DND-41 (cell line): ENCODE results near the gene PTGS2.

Source experiments
- ATAC-seq: fragments of 200-7000 bp; cut with Tn5 transposase; 3 replicates; pipeline ENCODE4 v1.9.1; 2021; ENCODE audit warnings: low read depth; ENCODE audit not compliant: insufficient read depth
- DNase-seq: peaks from one replicate; pipeline ENCODE4 v3.0.0-alpha.2; 2020
- H2AFZ ChIP-seq: 2 replicates; pipeline ENCODE4 v1.6.0; 2012; ENCODE audit warnings: low read depth, low read length
- H3K27ac ChIP-seq: 2 replicates; pipeline ENCODE4 v1.5.1; 2012; ENCODE audit warnings: low read length, inconsistent platforms
- H3K27me3 ChIP-seq: fragments of 200-600 bp; sonication (generic); 2 replicates; pipeline ENCODE4 v1.6.0; 2012; ENCODE audit warnings: low read length, mild to moderate bottlenecking, inconsistent platforms; ENCODE audit not compliant: insufficient read depth, poor library complexity
- H3K36me3 ChIP-seq: 2 replicates; pipeline ENCODE4 v1.5.1; 2012; ENCODE audit warnings: low read length, inconsistent platforms; ENCODE audit not compliant: insufficient read depth
- H3K4me1 ChIP-seq: 2 replicates; pipeline ENCODE4 v1.5.1; 2012; ENCODE audit warnings: mild to moderate bottlenecking, low read length; ENCODE audit not compliant: insufficient read depth
- H3K4me2 ChIP-seq: 2 replicates; pipeline ENCODE4 v1.6.0; 2012; ENCODE audit warnings: mild to moderate bottlenecking, moderate library complexity, low read length, inconsistent platforms; ENCODE audit not compliant: insufficient read depth
- H3K4me3 ChIP-seq, 2 experiments: fragments of 200-600 bp in 1 of 2; shearing (Covaris generic) in 1 of 2; 2 replicates each; pipeline ENCODE4 v1.5.1; 2012 to 2016; ENCODE audit warnings: inconsistent platforms in 2 of 2, low read length in 2 of 2, mild to moderate bottlenecking in 2 of 2, low read depth in 1 of 2, moderate library complexity in 1 of 2
- H3K79me2 ChIP-seq: 2 replicates; pipeline ENCODE4 v1.6.0; 2012; ENCODE audit warnings: low read length, inconsistent platforms; ENCODE audit not compliant: insufficient read depth
- H3K9ac ChIP-seq: 2 replicates; pipeline ENCODE4 v1.6.0; 2012; ENCODE audit warnings: low read depth, mild to moderate bottlenecking, inconsistent platforms, low read length, moderate library complexity
- H3K9me3 ChIP-seq: 2 replicates; pipeline ENCODE4 v1.5.1; 2012; ENCODE audit warnings: low read length, moderate library complexity, mild to moderate bottlenecking, inconsistent platforms; ENCODE audit not compliant: insufficient read depth, severe bottlenecking
- H4K20me1 ChIP-seq: 2 replicates; pipeline ENCODE4 v1.6.0; 2012; ENCODE audit warnings: low read length; ENCODE audit not compliant: insufficient read depth
- CTCF ChIP-seq: IDR thresholded peaks from 2 replicates; pipeline ENCODE4 v1.5.1; 2012; ENCODE audit warnings: borderline replicate concordance, low read length, moderate library complexity, mild to moderate bottlenecking; ENCODE audit not compliant: poor library complexity, severe bottlenecking; ENCODE audit errors: extremely low read depth
- EZH2 ChIP-seq: IDR thresholded peaks from 3 replicates; pipeline ENCODE4 v1.6.1; 2012; ENCODE audit warnings: borderline replicate concordance, low read depth, mild to moderate bottlenecking, moderate library complexity, low read length, inconsistent platforms; ENCODE audit not compliant: severe bottlenecking

PTGS2 gene

GRCh38 chr1:186672596-186672995 is 7.6 kb downstream of the PTGS2 start:
- Histone ChIP-seq H2AFZ (no peak overlapping the region), H4K20me1 (no peaks in the 10 kb centered on the region), H3K79me2 (no peaks in the 10 kb centered on the region), H3K4me3 (no peak overlapping the region), H3K4me1 (no peaks in the 10 kb centered on the region), H3K27me3 (no peaks in the 10 kb centered on the region), H3K36me3 (no peaks in the 10 kb centered on the region), H3K9ac (no peak overlapping the region), H3K9me3 (no peaks in the 10 kb centered on the region), H3K4me2 (no peak overlapping the region), H3K27ac (no peak overlapping the region)
- TF ChIP-seq CTCF (no peak), EZH2 (no peak)
- ATAC-seq (no peak), DNase-seq (no peak)

DNA sequence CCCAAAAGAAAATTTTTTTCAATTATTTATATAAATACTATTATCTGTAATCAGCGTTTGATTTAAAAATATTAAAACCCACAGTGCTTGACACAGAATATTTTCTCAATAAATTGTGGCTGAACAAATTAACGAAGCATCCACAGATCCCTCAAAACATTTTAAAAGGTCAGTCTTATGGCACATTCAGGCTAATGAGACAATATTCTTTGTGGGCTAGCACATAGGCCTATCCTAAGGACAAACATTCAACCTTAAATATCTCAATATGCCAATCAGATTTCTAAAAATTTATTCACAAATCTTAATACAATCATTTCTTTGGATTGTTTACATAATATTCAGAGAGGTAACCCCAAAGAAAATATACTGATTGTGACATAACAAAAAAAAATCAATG is 8.1 kb downstream of the PTGS2 start:
- Histone ChIP-seq H3K4me2 (no peak overlapping the region), H3K36me3 (no peaks in the 10 kb centered on the region), H3K27ac (no peak overlapping the region), H2AFZ (no peak overlapping the region), H3K4me3 (no peak overlapping the region), H3K9ac (no peak overlapping the region), H3K4me1 (no peaks in the 10 kb centered on the region), H3K9me3 (no peaks in the 10 kb centered on the region), H3K27me3 (no peaks in the 10 kb centered on the region), H3K79me2 (no peaks in the 10 kb centered on the region), H4K20me1 (no peaks in the 10 kb centered on the region)
- TF ChIP-seq CTCF, result no peak
- no peak for TF ChIP-seq EZH2
- no peak for ATAC-seq
- no peak for DNase-seq

DNA sequence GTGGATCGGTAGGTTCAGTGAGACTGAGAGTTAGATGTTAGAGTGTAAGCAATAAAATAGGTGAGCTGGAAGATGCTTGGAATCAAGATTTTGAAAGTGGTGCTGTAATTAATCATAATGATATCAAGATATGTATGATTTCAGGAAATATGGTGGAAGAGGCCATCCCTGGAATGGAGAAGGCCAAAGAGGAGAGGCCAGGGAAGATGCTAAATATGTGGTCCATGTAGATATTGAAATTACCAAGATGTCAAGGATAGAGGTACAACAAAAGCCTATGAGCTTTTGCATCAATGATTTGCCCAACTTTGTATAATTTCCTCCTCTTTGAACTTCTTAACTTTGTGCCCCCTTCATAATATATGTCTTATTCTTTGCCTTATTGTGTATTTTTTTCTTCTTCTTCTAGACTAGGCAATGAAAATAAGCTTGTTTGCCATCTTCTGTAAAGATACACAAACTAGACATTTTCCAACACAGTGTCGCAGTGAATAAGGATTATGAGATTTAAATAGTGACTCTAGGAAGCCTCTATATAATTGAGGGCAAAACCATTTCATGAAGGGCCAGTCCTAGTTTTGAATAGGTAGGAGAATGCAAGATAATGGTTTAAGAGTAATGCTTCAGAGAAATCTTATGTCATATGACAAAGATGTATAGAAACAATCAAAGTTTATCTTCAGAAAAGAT is 8.9 kb downstream of the PTGS2 start:
- Histone ChIP-seq H3K79me2 (no peaks in the 10 kb centered on the region), H4K20me1 (no peaks in the 10 kb centered on the region), H3K27me3 (no peaks in the 10 kb centered on the region), H2AFZ (no peak overlapping the region), H3K27ac (no peak overlapping the region), H3K9ac (no peak overlapping the region), H3K9me3 (no peaks in the 10 kb centered on the region), H3K4me1 (no peaks in the 10 kb centered on the region), H3K4me3 (no peak overlapping the region), H3K4me2 (no peak overlapping the region), H3K36me3 (no peaks in the 10 kb centered on the region)
- no peak for TF ChIP-seq CTCF
- no peak for TF ChIP-seq EZH2
- no peak for DNase-seq
- no peak for ATAC-seq
